Hepatocyte (in vitro differentiated cells): ENCODE measurements around the gene GALNT18. TPM values are rescaled to one million over a fixed set of nuclear protein-coding genes. Genes with fewer than 3 reads are reported as not detected.

Source experiments
- DNase-seq: peaks from one replicate; pipeline ENCODE4 v3.0.0-alpha.2; 2016; ENCODE audit warnings: low spot score
- H2AFZ ChIP-seq: fragments of 200-600 bp; sonication (generic); 2 replicates; pipeline ENCODE4 v1.6.0; 2016; ENCODE audit warnings: antibody characterized with exemption, mild to moderate bottlenecking
- H3K27ac ChIP-seq: fragments of 200-600 bp; sonication (generic); 2 replicates; pipeline ENCODE4 v1.5.1; 2016; ENCODE audit warnings: mild to moderate bottlenecking
- H3K27me3 ChIP-seq: fragments of 200-600 bp; sonication (generic); 2 replicates; pipeline ENCODE4 v1.6.1; 2016
- H3K36me3 ChIP-seq: fragments of 200-600 bp; sonication (generic); replicated peaks from 2 replicates; pipeline ENCODE4 v1.5.1; 2016; ENCODE audit warnings: low read depth; ENCODE audit not compliant: insufficient read depth
- H3K4me1 ChIP-seq: fragments of 200-600 bp; sonication (generic); 2 replicates; pipeline ENCODE4 v1.5.1; 2016; ENCODE audit warnings: mild to moderate bottlenecking, moderate library complexity; ENCODE audit not compliant: insufficient read depth
- H3K4me2 ChIP-seq: fragments of 200-600 bp; sonication (generic); 2 replicates; pipeline ENCODE4 v1.6.0; 2016
- H3K4me3 ChIP-seq: fragments of 200-600 bp; sonication (generic); 2 replicates; pipeline ENCODE4 v1.5.1; 2016; ENCODE audit warnings: mild to moderate bottlenecking
- H3K79me2 ChIP-seq: fragments of 200-600 bp; sonication (generic); 2 replicates; pipeline ENCODE4 v1.6.0; 2017; ENCODE audit warnings: mild to moderate bottlenecking
- H3K9me2 ChIP-seq: fragments of 200-600 bp; sonication (generic); replicated peaks from 2 replicates; pipeline ENCODE4 v1.6.0; 2017; ENCODE audit warnings: mild to moderate bottlenecking; ENCODE audit not compliant: insufficient read depth
- H3K9me3 ChIP-seq: fragments of 200-600 bp; sonication (generic); 2 replicates; pipeline ENCODE4 v1.5.1; 2016; ENCODE audit warnings: low read depth, mild to moderate bottlenecking
- H4K20me1 ChIP-seq: fragments of 200-600 bp; sonication (generic); 2 replicates; pipeline ENCODE4 v1.6.0; 2016; ENCODE audit warnings: mild to moderate bottlenecking; ENCODE audit not compliant: insufficient read depth, poor library complexity, severe bottlenecking
- CTCF ChIP-seq: fragments of 200-600 bp; sonication (generic); IDR thresholded peaks from 2 replicates; pipeline ENCODE4 v1.5.1; 2016; ENCODE audit warnings: antibody characterized with exemption, mild to moderate bottlenecking; ENCODE audit not compliant: poor library complexity
- EZH2 ChIP-seq: fragments of 200-600 bp; sonication (generic); IDR thresholded peaks from 2 replicates; pipeline ENCODE4 v1.6.1; 2016; ENCODE audit warnings: antibody characterized with exemption, mild to moderate bottlenecking, borderline replicate concordance
- EZH2phosphoT487 ChIP-seq: fragments of 200-600 bp; sonication (generic); IDR thresholded peaks from one replicate; pipeline ENCODE4 v1.6.1; 2018; ENCODE audit warnings: antibody characterized with exemption, mild to moderate bottlenecking, low read depth, moderate library complexity; ENCODE audit not compliant: unreplicated experiment, severe bottlenecking
- WGBS: methylation state at CpG from one replicate; pipeline ENCODE4 v1.1.6; 2016; ENCODE audit warnings: low lambda C conversion rate; ENCODE audit errors: missing lambda C conversion rate; 5-methylcytosine and 5-hydroxymethylcytosine counted together
- polyA plus RNA-seq: library from polyadenylated mRNA; unstranded; fragments of >200 nt; fragmentation: Nextera tagmentation; extraction: Ambion mirVana; gene quantifications from 2 replicates; pipeline ENCODE4 v1.2.1, GENCODE V29; 2016
- total RNA-seq: library from RNA; depleted of rRNA; stranded (reverse); fragments of >200 nt; gene quantifications from 2 replicates; pipeline ENCODE4 v1.2.3, GENCODE V29; 2014

Gene GALNT18
- total and polyA plus RNA-seq, 2 experiments from 2014 or later, result 11.6 to 22.4 TPM

DNA sequence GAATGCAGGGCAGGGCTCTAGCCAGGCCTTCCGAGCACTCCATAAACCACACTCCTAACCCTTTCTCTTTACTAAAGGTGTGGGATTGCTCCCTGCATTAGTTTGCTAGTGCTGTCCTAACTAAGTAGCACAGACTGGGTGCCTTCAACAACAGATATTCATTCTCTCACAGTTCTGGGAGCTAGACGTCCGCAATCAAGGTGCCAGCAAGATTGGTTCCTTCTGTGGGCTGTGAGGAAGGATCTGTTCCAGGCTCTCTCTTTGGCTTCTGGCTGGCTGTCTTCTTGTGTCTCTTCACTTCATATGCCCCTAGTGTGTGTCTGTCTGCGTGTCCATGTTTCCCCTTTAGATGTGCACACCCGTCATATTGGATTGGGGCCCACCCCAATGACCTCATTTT is 59.8 kb downstream of the GALNT18 start:
- Histone ChIP-seq H3K4me3 (no peak overlapping the region), H3K9me3 (no peaks in the 10 kb centered on the region), H3K4me2 (no peak overlapping the region), H3K27ac (no peak overlapping the region), H3K9me2 (no peaks in the 10 kb centered on the region), H3K27me3 (no peaks in the 10 kb centered on the region), H4K20me1 (no peaks in the 10 kb centered on the region), H3K4me1 (no peaks in the 10 kb centered on the region), H2AFZ (no peak overlapping the region), H3K79me2 (no peaks in the 10 kb centered on the region), H3K36me3 (no peaks in the 10 kb centered on the region)
- 94% methylated on average over 5 of the region's 5 CpGs for WGBS
- TF ChIP-seq EZH2 (no peak), CTCF (no peak), EZH2phosphoT487 (no peak)
- no peak for DNase-seq

DNA sequence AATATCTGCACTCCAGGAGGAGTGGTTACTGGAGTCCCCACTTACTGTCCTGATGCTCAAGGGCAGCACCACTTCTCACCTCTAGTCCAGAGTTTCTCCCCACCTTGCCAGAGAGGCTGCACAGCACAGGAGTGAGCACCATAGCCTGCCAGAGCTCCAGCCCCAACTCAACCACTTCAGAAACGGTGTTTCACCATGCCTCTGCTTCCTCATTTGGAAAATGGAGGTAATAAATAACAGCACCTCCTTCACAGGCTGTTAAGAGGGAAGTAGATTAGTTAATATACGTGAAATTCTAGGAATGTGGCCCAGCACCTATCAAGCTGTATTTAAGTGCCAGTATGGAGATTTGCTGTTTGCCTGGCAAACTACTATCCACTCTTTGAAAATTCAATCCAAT is 63.0 kb downstream of the GALNT18 start:
- H3K27ac ChIP-seq, result no peak overlapping the region
- H3K79me2 ChIP-seq, result no peaks in the 10 kb centered on the region
- no peaks in the 10 kb centered on the region for H3K4me1 ChIP-seq
- DNase-seq, result no peak
- H3K4me3 ChIP-seq, result no peak overlapping the region
- no peak overlapping the region for H2AFZ ChIP-seq
- TF ChIP-seq EZH2phosphoT487 (no peak), CTCF (no peak), EZH2 (no peak)
- H4K20me1 ChIP-seq, result no peaks in the 10 kb centered on the region
- no peaks in the 10 kb centered on the region for H3K9me3 ChIP-seq
- no peak overlapping the region for H3K4me2 ChIP-seq
- H3K36me3 ChIP-seq, result no peaks in the 10 kb centered on the region
- H3K27me3 ChIP-seq, result no peaks in the 10 kb centered on the region
- 73% methylated on average over 2 of the region's 2 CpGs for WGBS
- no peaks in the 10 kb centered on the region for H3K9me2 ChIP-seq

GRCh38 chr11:11558396-11558795 is 63.4 kb downstream of the GALNT18 start:
- DNase-seq, result no peak
- H3K4me3 ChIP-seq, result no peak overlapping the region
- H3K9me2 ChIP-seq, result no peaks in the 10 kb centered on the region
- no peaks in the 10 kb centered on the region for H3K27me3 ChIP-seq
- H3K9me3 ChIP-seq, result no peaks in the 10 kb centered on the region
- H3K27ac ChIP-seq, result no peak overlapping the region
- TF ChIP-seq CTCF, result no peak
- TF ChIP-seq EZH2, result no peak
- no peak for TF ChIP-seq EZH2phosphoT487
- WGBS, result 93% methylated on average over 3 of the region's 3 CpGs
- peaks cover under 1% of the 10 kb centered on the region for H3K4me1 ChIP-seq
- no peaks in the 10 kb centered on the region for H3K79me2 ChIP-seq
- no peaks in the 10 kb centered on the region for H3K36me3 ChIP-seq
- no peak overlapping the region for H3K4me2 ChIP-seq
- no peaks in the 10 kb centered on the region for H4K20me1 ChIP-seq
- no peak overlapping the region for H2AFZ ChIP-seq

GRCh38 chr11:11555208-11555607 is 66.6 kb downstream of the GALNT18 start:
- Histone ChIP-seq H3K79me2 (no peaks in the 10 kb centered on the region), H3K4me2 (no peak overlapping the region), H3K9me3 (no peaks in the 10 kb centered on the region), H2AFZ (no peak overlapping the region), H3K27ac (no peak overlapping the region), H3K4me3 (no peak overlapping the region), H3K27me3 (no peaks in the 10 kb centered on the region), H3K36me3 (no peaks in the 10 kb centered on the region), H4K20me1 (no peaks in the 10 kb centered on the region), H3K4me1 (peaks cover 15% of the 10 kb centered on the region), H3K9me2 (no peaks in the 10 kb centered on the region)
- no peak for TF ChIP-seq CTCF
- TF ChIP-seq EZH2, result no peak
- TF ChIP-seq EZH2phosphoT487, result no peak
- DNase-seq, result peak; percentile 28
- 39% methylated on average over 6 of the region's 6 CpGs for WGBS
